ENCODE measurements around the gene TUBA4B. TPM values are rescaled to one million over a fixed set of nuclear protein-coding genes. Genes with fewer than 3 reads are reported as not detected.

TUBA4B gene
- total RNA-seq, 1 experiment from 2014 or later, result not detected

GRCh38 chr2:219216535-219216915 lies 36.5 kb upstream of the TUBA4B start:
- peaks cover 7% of the 10 kb centered on the region for H3K23me2 ChIP-seq (ENCODE audit: insufficient read length, low read depth, low read length, poor library complexity, severe bottlenecking)
- no peak overlapping the region for H3T11ph ChIP-seq (ENCODE audit: low read length)
- no peak for TF ChIP-seq CTCF (conservative IDR thresholded peaks at IDR 0.05)
- no peak overlapping the region for H3K14ac ChIP-seq (ENCODE audit: insufficient read depth, low read length)
- H2AFZ ChIP-seq (ENCODE audit: low read length), result no peak overlapping the region
- no peak overlapping the region for H3K23ac ChIP-seq (ENCODE audit: insufficient read length, low read depth, low read length)
- WGBS (ENCODE audit: extremely low coverage, insufficient read length, low lambda C conversion rate), result no CpG with 5 or more reads among the region's 6 CpGs
- H3K56ac ChIP-seq (ENCODE audit: insufficient read length, low read depth, low read length), result no peak overlapping the region
- H3K4me3 Mint-ChIP-seq, result peak overlapping the region; percentile 36 to 48; a peak in 3 of 5 replicates
- no peak overlapping the region for H4K8ac ChIP-seq (replicated peaks; ENCODE audit: insufficient read length, low read depth, low read length)
- H3K27ac Mint-ChIP-seq, result peak overlapping the region in 2 of 3 experiments; percentile 12 to 92; a peak in 4 of 7 replicates
- no peak overlapping the region for H2BK5ac ChIP-seq (ENCODE audit: insufficient read length, low read length)
- no peaks in the 10 kb centered on the region for H3K9me3 Mint-ChIP-seq
- H3K36me3 Mint-ChIP-seq (ENCODE audit: insufficient read depth in 1 of 3, low read depth in 3 of 3), result peaks cover 23 to 61% (median 52%) of the 10 kb centered on the region in 3 experiments
- no peak overlapping the region for H2BK15ac ChIP-seq (ENCODE audit: low read depth, low read length)
- H3K4me1 Mint-ChIP-seq, result peaks cover 19 to 23% of the 10 kb centered on the region in 2 experiments
- peak; percentile 39 for DNase-seq
- H3K9me3 ChIP-seq (ENCODE audit: control insufficient read depth, low read depth, low read length), result no peaks in the 10 kb centered on the region
- H4K20me1 ChIP-seq (ENCODE audit: control insufficient read depth, insufficient read depth, insufficient read length), result no peaks in the 10 kb centered on the region
- H2BK120ac ChIP-seq (ENCODE audit: low read depth, low read length, poor library complexity, severe bottlenecking), result no peak overlapping the region
- H2BK12ac ChIP-seq (ENCODE audit: insufficient read length, low read depth, low read length), result no peak overlapping the region
- no peak overlapping the region for H3K4ac ChIP-seq (ENCODE audit: low read depth, low read length)
- H3K9ac ChIP-seq (ENCODE audit: extremely low read depth, insufficient read length, low read length), result no peak overlapping the region
- H3K27me3 ChIP-seq (ENCODE audit: insufficient read depth, low read length), result no peaks in the 10 kb centered on the region
- no peaks in the 10 kb centered on the region for H3K79me1 ChIP-seq (ENCODE audit: insufficient read depth, low read depth, low read length, poor library complexity, severe bottlenecking)
- no peak overlapping the region for H4K91ac ChIP-seq (ENCODE audit: insufficient read length, low read depth, low read length)
- H2AK5ac ChIP-seq (ENCODE audit: insufficient read length, low read length), result no peak overlapping the region
- H3K4me2 ChIP-seq (ENCODE audit: insufficient read depth, insufficient read length, low read length), result no peak overlapping the region
- H2BK20ac ChIP-seq (ENCODE audit: low read depth, low read length, poor library complexity, severe bottlenecking), result no peak overlapping the region
- H4K5ac ChIP-seq (ENCODE audit: insufficient read length, low read depth, low read length), result no peak overlapping the region
- no peaks in the 10 kb centered on the region for H3K4me1 ChIP-seq (ENCODE audit: insufficient read depth, low read length)
- H3K79me2 ChIP-seq (ENCODE audit: insufficient read depth, low read length), result no peaks in the 10 kb centered on the region
- no peak overlapping the region for H3K18ac ChIP-seq (ENCODE audit: insufficient read length, low read depth, low read length)
- H3K27me3 Mint-ChIP-seq (ENCODE audit: low read depth), result peaks cover 3% of the 10 kb centered on the region; the same call in 1 of the 2 replicates
- no peak overlapping the region for H3K27ac ChIP-seq (ENCODE audit: insufficient read length, low read depth, low read length)
